Endothelial cell of umbilical vein (primary cell): Measurements from ENCODE around the gene KCTD2.

Experiments used
- MYC ChIP-seq: IDR thresholded peaks from one replicate; pipeline ENCODE4 v1.6.1; 2011; ENCODE audit warnings: mild to moderate bottlenecking, low read depth, low read length
- TF ChIP-seq, protein P1 (sequence below), 2 donors: IDR thresholded peaks; 1 replicate in 1 of 2; 2 replicates in 1 of 2; pipeline ENCODE4 v1.5.1; 2011; ENCODE audit warnings: low read length in 2 of 2, mild to moderate bottlenecking in 2 of 2, moderate library complexity in 2 of 2, control low read depth in 1 of 2, inconsistent platforms in 1 of 2, low read depth in 1 of 2; ENCODE audit not compliant: insufficient read depth in 1 of 2; ENCODE audit errors: extremely low read depth in 1 of 2

DNA sequence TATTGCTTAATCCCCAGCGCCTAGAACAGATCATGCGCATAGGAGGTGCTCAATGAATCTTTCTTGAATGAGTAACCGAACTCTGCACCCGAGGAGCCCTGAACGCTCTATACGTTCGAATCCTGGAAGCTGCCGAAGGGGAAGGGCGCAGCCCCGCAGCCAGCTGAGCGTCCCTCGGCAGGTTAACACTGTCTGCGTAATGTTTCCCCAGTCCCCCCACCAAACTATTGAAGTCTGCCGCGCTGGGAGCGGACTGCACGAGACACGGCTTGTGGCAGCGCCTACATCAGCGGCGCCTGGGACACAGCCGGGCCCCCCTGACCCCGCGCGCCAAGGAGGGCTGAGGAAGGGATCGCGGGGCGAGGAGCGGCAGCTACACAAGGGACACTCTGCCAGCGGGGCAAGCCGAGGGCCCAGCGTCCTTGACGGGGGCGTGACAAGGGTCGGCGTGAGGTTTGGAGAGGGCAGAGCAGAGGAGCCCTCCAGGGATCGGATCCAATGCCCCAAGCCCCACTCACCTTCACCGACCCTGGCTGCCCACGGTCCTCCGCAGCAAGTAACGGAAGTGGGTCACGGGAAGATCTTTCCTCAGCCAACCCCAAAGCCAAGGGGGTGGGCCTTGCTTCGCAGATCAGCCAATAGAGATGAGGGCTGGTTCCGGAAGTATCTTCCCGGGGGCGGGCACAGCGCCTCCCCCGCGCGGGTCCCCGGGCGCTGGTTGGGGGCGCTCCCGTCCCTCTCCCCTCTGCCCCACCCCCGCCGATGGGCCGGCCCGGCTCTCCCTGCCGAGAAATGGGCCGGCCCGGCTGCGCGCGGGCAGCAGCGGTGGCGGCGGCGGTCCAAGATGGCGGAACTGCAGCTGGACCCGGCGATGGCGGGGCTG, at the start of gene KCTD2, which contains the start of gene ATP5PD:
- TF ChIP-seq, protein P1, sequence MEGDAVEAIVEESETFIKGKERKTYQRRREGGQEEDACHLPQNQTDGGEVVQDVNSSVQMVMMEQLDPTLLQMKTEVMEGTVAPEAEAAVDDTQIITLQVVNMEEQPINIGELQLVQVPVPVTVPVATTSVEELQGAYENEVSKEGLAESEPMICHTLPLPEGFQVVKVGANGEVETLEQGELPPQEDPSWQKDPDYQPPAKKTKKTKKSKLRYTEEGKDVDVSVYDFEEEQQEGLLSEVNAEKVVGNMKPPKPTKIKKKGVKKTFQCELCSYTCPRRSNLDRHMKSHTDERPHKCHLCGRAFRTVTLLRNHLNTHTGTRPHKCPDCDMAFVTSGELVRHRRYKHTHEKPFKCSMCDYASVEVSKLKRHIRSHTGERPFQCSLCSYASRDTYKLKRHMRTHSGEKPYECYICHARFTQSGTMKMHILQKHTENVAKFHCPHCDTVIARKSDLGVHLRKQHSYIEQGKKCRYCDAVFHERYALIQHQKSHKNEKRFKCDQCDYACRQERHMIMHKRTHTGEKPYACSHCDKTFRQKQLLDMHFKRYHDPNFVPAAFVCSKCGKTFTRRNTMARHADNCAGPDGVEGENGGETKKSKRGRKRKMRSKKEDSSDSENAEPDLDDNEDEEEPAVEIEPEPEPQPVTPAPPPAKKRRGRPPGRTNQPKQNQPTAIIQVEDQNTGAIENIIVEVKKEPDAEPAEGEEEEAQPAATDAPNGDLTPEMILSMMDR (IDR thresholded peaks at IDR 0.05; ENCODE audit: extremely low read depth in 1 of 2, insufficient read depth in 1 of 2, low read depth in 1 of 2, low read length in 2 of 2): no peak
- TF ChIP-seq MYC: no peak
